Stimulated activated CD8-positive, alpha-beta memory T cell treated with anti-CD3 and anti-CD28 coated beads, Interleukin-7, amount 100 ng/mL, for 24 hours (primary cell): ENCODE measurements around the gene GRK5.
"Not testable (repeated sequence)": the region's sequence is repeated elsewhere in the genome, so short reads cannot be mapped to it uniquely, and the experiment has no call there.

ENCODE experiments used
- DNase-seq: peaks from one replicate; pipeline ENCODE4 v3.0.0-alpha.2; 2020; ENCODE audit warnings: low read depth

Gene GRK5

GRCh38 chr10:119222537-119222936 lies 15.2 kb downstream of the GRK5 start:
- DNase-seq: no peak

- DNase-seq: no peak
Observed at GRCh38 chr10:119222966-119223386, 15.6 kb downstream of the GRK5 start.

GRCh38 chr10:119225083-119225658 lies 17.8 kb downstream of the GRK5 start:
- no peak for DNase-seq

GRCh38 chr10:119227825-119228224 lies 20.5 kb downstream of the GRK5 start:
- no peak for DNase-seq

- DNase-seq: no peak
Observed at GRCh38 chr10:119231654-119232053, 24.3 kb downstream of the GRK5 start.

GRCh38 chr10:119232439-119232838 lies 25.1 kb downstream of the GRK5 start:
- not testable (repeated sequence) for DNase-seq

- no peak for DNase-seq
Observed at GRCh38 chr10:119233123-119233820, 25.9 kb downstream of the GRK5 start.

GRCh38 chr10:119233821-119234220 lies 26.4 kb downstream of the GRK5 start:
- DNase-seq: no peak

- no peak for DNase-seq
Observed at GRCh38 chr10:119235356-119235755, 28.0 kb downstream of the GRK5 start.

GRCh38 chr10:119237722-119238436 lies 30.5 kb downstream of the GRK5 start:
- no peak for DNase-seq

- no peak for DNase-seq
Observed at GRCh38 chr10:119238577-119238976, 31.2 kb downstream of the GRK5 start.

- not testable (repeated sequence) for DNase-seq
Observed at GRCh38 chr10:119239015-119239414, 31.6 kb downstream of the GRK5 start.

GRCh38 chr10:119239630-119240029 lies 32.3 kb downstream of the GRK5 start:
- not testable (repeated sequence) for DNase-seq

GRCh38 chr10:119241066-119241465 lies 33.7 kb downstream of the GRK5 start:
- DNase-seq: no peak

- DNase-seq: no peak
Observed at GRCh38 chr10:119242186-119242585, 34.8 kb downstream of the GRK5 start.

- no peak for DNase-seq
Observed at GRCh38 chr10:119243488-119243887, 36.1 kb downstream of the GRK5 start.

GRCh38 chr10:119243967-119244366 lies 36.6 kb downstream of the GRK5 start:
- no peak for DNase-seq

GRCh38 chr10:119245272-119245671 lies 37.9 kb downstream of the GRK5 start:
- DNase-seq: no peak

- DNase-seq: no peak
Observed at GRCh38 chr10:119246862-119247549, 39.6 kb downstream of the GRK5 start.

- no peak for DNase-seq
Observed at GRCh38 chr10:119247550-119247894, 40.2 kb downstream of the GRK5 start.

- no peak for DNase-seq
Observed at GRCh38 chr10:119248184-119248583, 40.8 kb downstream of the GRK5 start.

- no peak for DNase-seq
Observed at GRCh38 chr10:119248681-119249080, 41.3 kb downstream of the GRK5 start.
